Heart right ventricle (tissue), 16 donors: Measurements from ENCODE around the gene GLRA3. TPM values are rescaled to one million over a fixed set of nuclear protein-coding genes. Genes with fewer than 3 reads are reported as not detected.

Source experiments
- ATAC-seq, 8 donors: fragments of 200-7000 bp; cut with Tn5 transposase; one replicate each; pipeline ENCODE4 v1.9.1; 2020; ENCODE audit warnings: mild to moderate bottlenecking in 8 of 8, moderate library complexity in 8 of 8, moderate number of reproducible peaks in 1 of 8
- DNase-seq, 2 donors: peaks; one replicate each; pipeline ENCODE4 v3.0.0-alpha.2; 2020
- H3K27ac ChIP-seq, 10 donors: fragments of 200-600 bp; sonication (generic) in 2 of 10; one replicate each; pipeline versions ENCODE4 v1.5.0 to v1.8.0; 2020 to 2022; ENCODE audit warnings: mild to moderate bottlenecking in 3 of 10
- H3K27me3 ChIP-seq, 7 donors: fragments of 200-600 bp; one replicate each; pipeline ENCODE4 v1.8.0; 2021 to 2022; ENCODE audit warnings: mild to moderate bottlenecking in 2 of 7
- H3K36me3 ChIP-seq, 9 donors: fragments of 200-600 bp; sonication (generic) in 1 of 9; one replicate each; pipeline versions ENCODE4 v1.5.0 to v1.8.0; 2020 to 2022; ENCODE audit warnings: mild to moderate bottlenecking in 2 of 9
- H3K4me1 ChIP-seq, 9 donors: fragments of 200-600 bp; sonication (generic) in 1 of 9; one replicate each; pipeline versions ENCODE4 v1.5.0 to v1.8.0; 2020 to 2022; ENCODE audit warnings: mild to moderate bottlenecking in 4 of 9
- H3K4me3 ChIP-seq, 10 donors: fragments of 200-600 bp; sonication (generic) in 2 of 10; one replicate each; pipeline versions ENCODE4 v1.5.0 to v1.8.0; 2020 to 2022; ENCODE audit warnings: mild to moderate bottlenecking in 7 of 10, moderate library complexity in 2 of 10
- H3K9me3 ChIP-seq, 11 donors: fragments of 200-600 bp in 10 of 11; sonication (generic) in 2 of 11; one replicate each; pipeline versions ENCODE4 v1.5.0 to v1.8.0; 2013 to 2022; ENCODE audit warnings: mild to moderate bottlenecking in 2 of 11, control low read depth in 1 of 11, moderate library complexity in 1 of 11
- WGBS, 2 donors: extraction: QIAGEN DNeasy Blood & Tissue Kit; methylation state at CpG; one replicate each; pipeline ENCODE4 v1.1.7; 2013; ENCODE audit warnings: inconsistent platforms in 1 of 2; 5-methylcytosine and 5-hydroxymethylcytosine counted together
- intact Hi-C, 10 donors: fragments of 100-400 bp; cut with DNase I; formaldehyde crosslinking; loops; one replicate each; pipeline versions ENCODE4 v1.11.1 to v1.14.2; 2022
- polyA plus RNA-seq, 2 donors: library from polyadenylated mRNA; stranded (reverse); fragments of 200-250 nt; gene quantifications; one replicate each; pipeline ENCODE4 v1.2.3, GENCODE V29; 2013
- total RNA-seq, 10 donors: library from RNA; stranded (reverse); fragmentation: NEBNext Ultra II Directional in 3 of 10; extraction: Animal tissue kit (Norgen Biotek cat#: 25700) in 3 of 10; gene quantifications; one replicate each; pipeline versions ENCODE4 v1.2.1 to v1.2.4, GENCODE V29; 2021 to 2023
- TF ChIP-seq, protein P1 (sequence below), 9 donors: fragments of 200-600 bp; sonication (generic) in 2 of 9; IDR thresholded peaks; one replicate each; pipeline versions ENCODE4 v1.5.0 to v1.8.0; 2021 to 2022; ENCODE audit warnings: antibody characterized with exemption in 9 of 9, mild to moderate bottlenecking in 5 of 9, moderate library complexity in 1 of 9
- donor health status: Arrhythmogenic right ventricular cardiomyopathy.
- donor health status: ischemic (EF 13 %, LVEDD 7.1; RV severe dilation, severe dysfunction).
- donor health status: healthy with polysubstance abuse.
- donor health status: DM: no; HTN: yes; CAD: no.
- donor health status: DM: no; HTN: no; CAD: no.
- donor health status: ischemic (EF 25% LVEDD 6.9; RV normal size, moderate dysfunction).
- donor health status: ischemic (EF 25% LVEDD 5.7; RV mildly dilated, moderate dysfunction).
- donor health status: healthy.
- donor health status: DM: yes; HTN: yes; CAD: no.
- donor health status: Ischemic cardiomyopathy.
- donor health status: ischemic (EF 35%, LVEDD 5.7; RV mildly dilated, moderate dysfunction).
- donor health status: nonischemic (EF 11% LVEDD 7.7; RV severe dilation, severe dysfunction).
- donor health status: DM: yes; HTN: yes; CAD: no.
- donor health status: PGD.
- donor health status: ischemic (EF 29% LVEDD 5.4; RV normal size, mild dysfunction).
- donor health status: nonischemic (EF 23%, LVEDD 6.1; RV moderate dilation, normal function).

Gene GLRA3
- total and polyA plus RNA-seq, 12 donors: not detected

- H3K27me3 ChIP-seq: no peaks in the 10 kb centered on the region
- H3K36me3 ChIP-seq: no peaks in the 10 kb centered on the region
- 24 to 30% methylated on average over 1 of the region's 1 CpG for WGBS, 2 donors
- no peak for ATAC-seq
- H3K4me3 ChIP-seq: no peak overlapping the region
- H3K4me1 ChIP-seq: no peaks in the 10 kb centered on the region
- no peak for DNase-seq
- TF ChIP-seq, protein P1, sequence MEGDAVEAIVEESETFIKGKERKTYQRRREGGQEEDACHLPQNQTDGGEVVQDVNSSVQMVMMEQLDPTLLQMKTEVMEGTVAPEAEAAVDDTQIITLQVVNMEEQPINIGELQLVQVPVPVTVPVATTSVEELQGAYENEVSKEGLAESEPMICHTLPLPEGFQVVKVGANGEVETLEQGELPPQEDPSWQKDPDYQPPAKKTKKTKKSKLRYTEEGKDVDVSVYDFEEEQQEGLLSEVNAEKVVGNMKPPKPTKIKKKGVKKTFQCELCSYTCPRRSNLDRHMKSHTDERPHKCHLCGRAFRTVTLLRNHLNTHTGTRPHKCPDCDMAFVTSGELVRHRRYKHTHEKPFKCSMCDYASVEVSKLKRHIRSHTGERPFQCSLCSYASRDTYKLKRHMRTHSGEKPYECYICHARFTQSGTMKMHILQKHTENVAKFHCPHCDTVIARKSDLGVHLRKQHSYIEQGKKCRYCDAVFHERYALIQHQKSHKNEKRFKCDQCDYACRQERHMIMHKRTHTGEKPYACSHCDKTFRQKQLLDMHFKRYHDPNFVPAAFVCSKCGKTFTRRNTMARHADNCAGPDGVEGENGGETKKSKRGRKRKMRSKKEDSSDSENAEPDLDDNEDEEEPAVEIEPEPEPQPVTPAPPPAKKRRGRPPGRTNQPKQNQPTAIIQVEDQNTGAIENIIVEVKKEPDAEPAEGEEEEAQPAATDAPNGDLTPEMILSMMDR (IDR thresholded peaks at IDR 0.05): no peak
- H3K9me3 ChIP-seq: no peaks in the 10 kb centered on the region
- intact Hi-C loops: no loop called here
- no peak overlapping the region for H3K27ac ChIP-seq
Measured at GRCh38 chr4:174646326-174646725, 182.7 kb downstream of the GLRA3 start.

- no peaks in the 10 kb centered on the region for H3K9me3 ChIP-seq
- no peak for ATAC-seq
- no peaks in the 10 kb centered on the region for H3K36me3 ChIP-seq
- TF ChIP-seq, protein P1 (IDR thresholded peaks at IDR 0.05): no peak
- no peaks in the 10 kb centered on the region for H3K4me1 ChIP-seq
- H3K27ac ChIP-seq: no peak overlapping the region
- intact Hi-C loops: no loop called here
- DNase-seq: no peak
- no peaks in the 10 kb centered on the region for H3K27me3 ChIP-seq
- no peak overlapping the region for H3K4me3 ChIP-seq
Measured at GRCh38 chr4:174640146-174640545, 188.9 kb downstream of the GLRA3 start.

DNA sequence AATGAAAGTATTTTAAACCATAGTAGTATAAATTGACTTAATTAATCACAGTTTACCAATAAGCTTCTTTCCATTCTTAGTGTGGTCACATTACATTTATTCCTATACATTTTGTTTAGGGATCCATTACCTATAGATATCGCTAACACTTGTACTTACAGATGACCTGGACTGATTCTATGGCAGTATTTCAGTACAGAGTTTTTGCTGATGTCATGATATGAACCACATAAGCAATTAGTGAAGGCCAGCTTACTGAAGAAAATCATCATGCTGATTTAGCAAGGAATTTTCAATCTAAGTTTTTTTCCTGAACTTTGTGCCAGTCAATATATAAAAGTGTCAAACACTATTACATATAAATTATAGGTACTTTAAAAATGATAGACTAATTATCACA, 193.3 kb downstream of the GLRA3 start:
- Histone ChIP-seq H3K36me3 (no peaks in the 10 kb centered on the region), H3K9me3 (no peaks in the 10 kb centered on the region), H3K27ac (no peak overlapping the region), H3K27me3 (no peaks in the 10 kb centered on the region), H3K4me3 (no peak overlapping the region), H3K4me1 (no peaks in the 10 kb centered on the region)
- TF ChIP-seq, protein P1 (IDR thresholded peaks at IDR 0.05): no peak
- WGBS, 2 donors: 92 to 93% methylated on average over 1 of the region's 1 CpG
- ATAC-seq (no peak), DNase-seq (no peak)
- intact Hi-C loops: loop anchor here in 1 of 10 donors (10.0 kb wide), 1 partner anchor 271 kb away; no protein-coding TSS in a partner anchor

GRCh38 chr4:174633399-174633798, 195.6 kb downstream of the GLRA3 start:
- ATAC-seq: no peak
- Histone ChIP-seq H3K27ac (no peak overlapping the region), H3K9me3 (no peaks in the 10 kb centered on the region), H3K4me1 (no peaks in the 10 kb centered on the region), H3K36me3 (no peaks in the 10 kb centered on the region), H3K4me3 (no peak overlapping the region), H3K27me3 (no peaks in the 10 kb centered on the region)
- 83 to 84% methylated on average over 1 of the region's 1 CpG for WGBS, 2 donors
- DNase-seq: no peak
- TF ChIP-seq, protein P1 (IDR thresholded peaks at IDR 0.05): no peak
- intact Hi-C loops: loop anchor here in 8 of 10 donors (2.0 to 10.0 kb wide), 3 partner anchors 266 to 269 kb away; no protein-coding TSS in a partner anchor
